Endothelial cell of umbilical vein (primary cell): ENCODE results near the gene MTMR4. TPM values are rescaled to one million over a fixed set of nuclear protein-coding genes. Genes with fewer than 3 reads are reported as not detected.

Experiments
- BruUV-seq: library from RNA; stranded (reverse); fragments of 400-500 nt; replicated peaks from 2 replicates; lab custom pipeline; 2021; lab: Mats Ljungman, UMichigan
- CTCF ChIA-PET: fragments of 300-600, 350-600 bp; sonication (Branson Sonifier 250); formaldehyde crosslinking; loops from one replicate; lab custom pipeline; 2021; ENCODE audit warnings: antibody characterized with exemption, inconsistent platforms; lab: Charles Lee
- POLR2A ChIA-PET: fragments of 300-600, 350-600 bp; sonication (Branson Sonifier 250); formaldehyde crosslinking; loops from one replicate; lab custom pipeline; 2021; ENCODE audit warnings: antibody characterized with exemption, inconsistent platforms; lab: Charles Lee
- DNase-seq: peaks from one replicate; pipeline ENCODE4 v3.0.0-alpha.2; 2011; ENCODE audit warnings: low read depth, low spot score
- FAIRE-seq: peaks from 2 replicates; lab custom pipeline; 2011; peaks lifted over from hg19 to GRCh38; lab: Jason Lieb, UNC
- H2AFZ ChIP-seq: 2 replicates; pipeline ENCODE4 v1.6.0; 2012; ENCODE audit warnings: low read depth, low read length, control low read depth, inconsistent platforms
- H3K27ac ChIP-seq: 2 replicates; pipeline ENCODE4 v1.5.1; 2011; ENCODE audit warnings: low read depth, mild to moderate bottlenecking, control low read depth, low read length, moderate library complexity; ENCODE audit not compliant: insufficient read depth
- H3K27me3 ChIP-seq, 2 experiments: 2 replicates each; pipeline versions ENCODE4 v1.6.0 to v1.6.1; 2011; ENCODE audit warnings: low read length in 2 of 2, mixed read lengths in 1 of 2; ENCODE audit not compliant: control insufficient read depth in 2 of 2, insufficient read depth in 2 of 2
- H3K36me3 ChIP-seq, 2 experiments: 2 replicates in 1 of 2; 3 replicates in 1 of 2; pipeline ENCODE4 v1.5.1; 2011; ENCODE audit warnings: low read length in 2 of 2, mild to moderate bottlenecking in 1 of 2, moderate library complexity in 1 of 2; ENCODE audit not compliant: control insufficient read depth in 2 of 2, insufficient read depth in 2 of 2; ENCODE audit errors: extremely low read depth in 1 of 2
- H3K4me1 ChIP-seq: 3 replicates; pipeline ENCODE4 v1.5.1; 2011; ENCODE audit warnings: mild to moderate bottlenecking, low read length; ENCODE audit not compliant: control insufficient read depth, insufficient read depth; ENCODE audit errors: extremely low read depth
- H3K4me2 ChIP-seq: 2 replicates; pipeline ENCODE4 v1.6.1; 2011; ENCODE audit warnings: low read length, control low read depth, mixed read lengths; ENCODE audit not compliant: insufficient read depth
- H3K4me3 ChIP-seq, 3 experiments: fragments of 200-600 bp in 1 of 3; sonication (generic), shearing (Covaris generic) in 1 of 3; replicated peaks in 1 of 3; 2 replicates each; pipeline ENCODE4 v1.5.1; 2011 to 2016; ENCODE audit warnings: control low read depth in 3 of 3, low read length in 3 of 3, mild to moderate bottlenecking in 2 of 3, inconsistent platforms in 1 of 3, low read depth in 1 of 3, moderate library complexity in 1 of 3; ENCODE audit not compliant: insufficient read depth in 1 of 3
- H3K79me2 ChIP-seq: 2 replicates; pipeline ENCODE4 v1.6.0; 2012; ENCODE audit warnings: low read length, inconsistent platforms; ENCODE audit not compliant: control insufficient read depth, insufficient read depth
- H3K9ac ChIP-seq: replicated peaks from 2 replicates; pipeline ENCODE3; 2011; ENCODE audit warnings: low read length, control low read depth; ENCODE audit not compliant: insufficient read depth; ENCODE audit errors: extremely low read depth
- H3K9me1 ChIP-seq: replicated peaks from 3 replicates; pipeline ENCODE4 v1.6.0; 2011; ENCODE audit warnings: mild to moderate bottlenecking, low read length; ENCODE audit not compliant: control insufficient read depth, insufficient read depth; ENCODE audit errors: extremely low read depth
- H3K9me3 ChIP-seq: replicated peaks from 2 replicates; pipeline ENCODE4 v1.5.1; 2012; ENCODE audit warnings: low read length, inconsistent platforms; ENCODE audit not compliant: control insufficient read depth, insufficient read depth
- H4K20me1 ChIP-seq: replicated peaks from 2 replicates; pipeline ENCODE3; 2011; ENCODE audit warnings: mild to moderate bottlenecking, low read length; ENCODE audit not compliant: control insufficient read depth, insufficient read depth; ENCODE audit errors: extremely low read depth
- EZH2 ChIP-seq: IDR thresholded peaks from 2 replicates; pipeline ENCODE4 v1.6.1; 2012; ENCODE audit warnings: borderline replicate concordance, low read depth, mild to moderate bottlenecking, moderate library complexity, low read length, inconsistent platforms; ENCODE audit not compliant: severe bottlenecking
- FOS ChIP-seq: IDR thresholded peaks from 2 replicates; pipeline ENCODE4 v1.6.1; 2011; ENCODE audit warnings: mild to moderate bottlenecking, low read length, moderate library complexity, borderline replicate concordance; ENCODE audit not compliant: insufficient read depth
- GATA2 ChIP-seq: IDR thresholded peaks from 2 replicates; pipeline ENCODE4 v1.7.0; 2011; ENCODE audit warnings: low read depth, mild to moderate bottlenecking, moderate library complexity, mixed read lengths, low read length; ENCODE audit not compliant: insufficient read length, insufficient read depth
- MYC ChIP-seq: IDR thresholded peaks from one replicate; pipeline ENCODE4 v1.6.1; 2011; ENCODE audit warnings: mild to moderate bottlenecking, low read depth, low read length
- POLR2AphosphoS5 ChIP-seq: IDR thresholded peaks from 2 replicates; pipeline ENCODE4 v1.6.1; 2012; ENCODE audit warnings: low read depth, mild to moderate bottlenecking, control low read depth, low read length, moderate library complexity; ENCODE audit not compliant: insufficient read depth
- dilution Hi-C: fragments of 300-500 bp; cut with MboI; formaldehyde crosslinking; loops from one replicate; pipeline ENCODE4 v1.15.0; 2019; ENCODE audit warnings: low sequenced_read_pairs; ENCODE audit not compliant: extremely low pct_ligation_motif_present
- intact Hi-C: fragments of 100-400 bp; cut with micrococcal nuclease; formaldehyde crosslinking; loops from one replicate; pipeline ENCODE4 v1.10.0; 2022
- polyA plus RNA-seq, 4 experiments: library from polyadenylated mRNA; depleted of rRNA in 3 of 4; stranded (reverse) in 3 of 4; unstranded in 1 of 4; fragments of >200 nt; gene quantifications; 2 replicates each; pipeline versions ENCODE4 v1.2.1 to v1.2.3, GENCODE V29; 2011 to 2012; ENCODE audit warnings: missing spikeins in 1 of 4
- total RNA-seq: library from RNA; stranded (reverse); gene quantifications from 2 replicates; pipeline ENCODE4 v1.2.3, GENCODE V29; 2021
- TF ChIP-seq, protein P1 (sequence below): IDR thresholded peaks from 2 replicates; pipeline ENCODE4 v1.6.1; 2011; ENCODE audit not compliant: insufficient read depth, insufficient read length

The MTMR4 gene
- total and polyA plus RNA-seq, 2 donors (not counting 3 experiments of a cell fraction or from before 2014, with no cell fraction given) = 25.1 to 41.0 TPM

DNA sequence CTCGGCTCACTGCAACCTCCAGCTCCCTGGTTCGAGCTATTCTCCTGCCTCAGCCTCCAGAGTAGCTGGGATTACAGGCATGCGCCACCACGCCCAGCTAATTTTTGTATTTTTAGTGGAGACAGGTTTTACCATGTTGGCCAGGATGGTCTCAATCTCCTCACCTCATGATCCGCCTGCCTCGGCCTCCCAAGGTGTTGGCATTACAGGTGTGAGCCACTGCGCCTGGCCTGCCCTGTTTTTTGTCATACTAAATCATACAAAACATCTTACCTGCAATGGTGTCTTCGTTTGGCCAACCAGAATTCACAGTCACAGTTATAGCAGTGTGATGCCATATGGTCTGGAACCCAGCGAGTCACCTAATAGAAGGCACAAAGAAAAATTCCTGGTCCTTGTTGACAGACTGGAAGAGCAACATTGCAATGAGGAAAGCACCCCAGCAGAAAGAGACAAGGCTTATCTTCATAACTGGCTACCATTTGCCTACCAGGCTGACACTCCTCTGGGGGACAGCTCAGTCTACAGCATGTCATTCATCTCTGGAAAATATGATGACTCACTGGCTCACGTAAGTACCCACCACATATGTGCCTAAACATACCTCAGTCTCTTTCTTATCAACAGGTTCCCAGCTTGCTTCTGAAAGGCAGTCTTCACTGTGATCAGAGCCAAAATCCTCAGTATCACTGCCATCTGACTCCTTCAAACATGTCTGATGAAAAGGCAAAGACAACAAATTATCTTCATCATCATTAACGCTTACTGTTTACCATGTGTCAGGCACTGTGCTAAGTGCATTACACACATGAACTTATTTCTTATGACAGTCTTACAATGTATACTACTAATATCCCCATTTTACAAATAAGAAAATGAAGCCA lies 22.0 kb downstream of the MTMR4 start:
- ChIA-PET CTCF (interaction anchor here (1.6 kb wide), 1 partner anchor 8 kb away, joined by 4 read pairs; no protein-coding TSS in a partner anchor), POLR2A (no interaction called here)
- Histone ChIP-seq H3K9me1 (no peaks in the 10 kb centered on the region), H3K9ac (no peak overlapping the region), H3K4me1 (no peaks in the 10 kb centered on the region), H3K79me2 (no peaks in the 10 kb centered on the region), H3K36me3 (peaks cover 27 to 40% of the 10 kb centered on the region in 2 experiments), H2AFZ (no peak overlapping the region), H3K27ac (no peak overlapping the region), H3K4me3 (no peak overlapping the region), H3K9me3 (no peaks in the 10 kb centered on the region), H4K20me1 (no peaks in the 10 kb centered on the region), H3K4me2 (no peak overlapping the region), H3K27me3 (no peaks in the 10 kb centered on the region)
- TF ChIP-seq EZH2 (no peak), FOS (no peak), POLR2AphosphoS5 (no peak), GATA2 (no peak), MYC (no peak)
- TF ChIP-seq, protein P1, sequence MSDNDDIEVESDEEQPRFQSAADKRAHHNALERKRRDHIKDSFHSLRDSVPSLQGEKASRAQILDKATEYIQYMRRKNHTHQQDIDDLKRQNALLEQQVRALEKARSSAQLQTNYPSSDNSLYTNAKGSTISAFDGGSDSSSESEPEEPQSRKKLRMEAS = no peak
- intact Hi-C loops = no loop called here
- no peak for FAIRE-seq
- no peak for DNase-seq
- BruUV-seq = no TSS peak
- dilution Hi-C loops = no loop called here
